ENCODE data around the gene ACVR1B. TPM values are rescaled to one million over a fixed set of nuclear protein-coding genes. Genes with fewer than 3 reads are reported as not detected.

The ACVR1B gene
- total and polyA plus RNA-seq, 10 donors, result 2.8 to 27.6 (median 18.6) TPM

GRCh38 chr12:52007158-52007921, 55.8 kb downstream of the ACVR1B start:
- 1 to 2% (median 1%) methylated on average over 28 to 72 of the region's 72 CpGs for WGBS, 5 donors
- Histone ChIP-seq H3K27me3 (replicated peaks in 1 of 7) (peaks cover 0 to 28% (median 5%) of the 10 kb centered on the region in 7 donors), H3K4me3 (peak overlapping the region; percentile 60 to 93 (median 72)), H3K36me3 (peaks cover 0 to 39% (median 16%) of the 10 kb centered on the region in 6 donors), H3K4me1 (peaks cover 20 to 85% (median 65%) of the 10 kb centered on the region in 6 donors), H3K9me3 (no peaks in the 10 kb centered on the region), H3K27ac (peak overlapping the region; percentile 84 to 97 (median 91))
- TF ChIP-seq POLR2A (IDR thresholded peaks at IDR 0.05), result peak; percentile 16 to 70 (median 23)
- TF ChIP-seq CTCF (IDR thresholded peaks at IDR 0.05 in 8 of 11, conservative IDR thresholded peaks at IDR 0.05 in 3 of 11), result peak in 1 of 11 experiments; percentile 7
- peak; percentile 90 to 92 (median 90) for TF ChIP-seq POLR2AphosphoS5 (IDR thresholded peaks at IDR 0.05)
- DNase-seq, result peak; percentile 95
- intact Hi-C loops (cut with DNase I; ENCODE audit: low total_unique reads), result no loop called here

GRCh38 chr12:52007982-52008510, 56.5 kb downstream of the ACVR1B start:
- no peaks in the 10 kb centered on the region for H3K9me3 ChIP-seq
- peak overlapping the region; percentile 60 to 93 (median 72) for H3K4me3 ChIP-seq
- H3K36me3 ChIP-seq, result peaks cover 0 to 39% (median 18%) of the 10 kb centered on the region in 6 donors
- peaks cover 0 to 28% (median 5%) of the 10 kb centered on the region in 7 donors for H3K27me3 ChIP-seq (replicated peaks in 1 of 7)
- intact Hi-C loops (cut with DNase I; ENCODE audit: low total_unique reads), result no loop called here
- TF ChIP-seq POLR2AphosphoS5 (IDR thresholded peaks at IDR 0.05) (no peak), POLR2A (IDR thresholded peaks at IDR 0.05) (no peak), CTCF (IDR thresholded peaks at IDR 0.05 in 8 of 11, conservative IDR thresholded peaks at IDR 0.05 in 3 of 11) (no peak)
- peaks cover 20 to 85% (median 65%) of the 10 kb centered on the region in 6 donors for H3K4me1 ChIP-seq
- H3K27ac ChIP-seq, result peak overlapping the region; percentile 84 to 97 (median 91)
- WGBS, 5 donors, result 27 to 39% (median 35%) methylated on average over 4 to 5 of the region's 5 CpGs
- DNase-seq, result no peak

GRCh38 chr12:52009081-52009751, 57.7 kb downstream of the ACVR1B start:
- Histone ChIP-seq H3K4me1 (peaks cover 22 to 85% (median 62%) of the 10 kb centered on the region in 6 donors), H3K4me3 (peak overlapping the region; percentile 4 to 93 (median 68)), H3K27me3 (replicated peaks in 1 of 7) (peaks cover 0 to 28% (median 5%) of the 10 kb centered on the region in 7 donors), H3K9me3 (no peaks in the 10 kb centered on the region), H3K36me3 (peaks cover 0 to 47% (median 26%) of the 10 kb centered on the region in 6 donors), H3K27ac (peak overlapping the region; percentile 48 to 97 (median 91))
- TF ChIP-seq POLR2AphosphoS5 (IDR thresholded peaks at IDR 0.05) (no peak), CTCF (IDR thresholded peaks at IDR 0.05 in 8 of 11, conservative IDR thresholded peaks at IDR 0.05 in 3 of 11) (no peak), POLR2A (IDR thresholded peaks at IDR 0.05) (no peak)
- 47 to 73% (median 63%) methylated on average over 10 of the region's 10 CpGs for WGBS, 5 donors
- intact Hi-C loops (cut with DNase I; ENCODE audit: low total_unique reads), result no loop called here
- no peak for DNase-seq

Measured in spleen (tissue), 11 donors.